ENCODE data around the gene FAP.

- no peak for TF ChIP-seq TAF1 (IDR thresholded peaks at IDR 0.05; ENCODE audit: borderline replicate concordance, insufficient read depth, low read length)
- TF ChIP-seq, protein P1, sequence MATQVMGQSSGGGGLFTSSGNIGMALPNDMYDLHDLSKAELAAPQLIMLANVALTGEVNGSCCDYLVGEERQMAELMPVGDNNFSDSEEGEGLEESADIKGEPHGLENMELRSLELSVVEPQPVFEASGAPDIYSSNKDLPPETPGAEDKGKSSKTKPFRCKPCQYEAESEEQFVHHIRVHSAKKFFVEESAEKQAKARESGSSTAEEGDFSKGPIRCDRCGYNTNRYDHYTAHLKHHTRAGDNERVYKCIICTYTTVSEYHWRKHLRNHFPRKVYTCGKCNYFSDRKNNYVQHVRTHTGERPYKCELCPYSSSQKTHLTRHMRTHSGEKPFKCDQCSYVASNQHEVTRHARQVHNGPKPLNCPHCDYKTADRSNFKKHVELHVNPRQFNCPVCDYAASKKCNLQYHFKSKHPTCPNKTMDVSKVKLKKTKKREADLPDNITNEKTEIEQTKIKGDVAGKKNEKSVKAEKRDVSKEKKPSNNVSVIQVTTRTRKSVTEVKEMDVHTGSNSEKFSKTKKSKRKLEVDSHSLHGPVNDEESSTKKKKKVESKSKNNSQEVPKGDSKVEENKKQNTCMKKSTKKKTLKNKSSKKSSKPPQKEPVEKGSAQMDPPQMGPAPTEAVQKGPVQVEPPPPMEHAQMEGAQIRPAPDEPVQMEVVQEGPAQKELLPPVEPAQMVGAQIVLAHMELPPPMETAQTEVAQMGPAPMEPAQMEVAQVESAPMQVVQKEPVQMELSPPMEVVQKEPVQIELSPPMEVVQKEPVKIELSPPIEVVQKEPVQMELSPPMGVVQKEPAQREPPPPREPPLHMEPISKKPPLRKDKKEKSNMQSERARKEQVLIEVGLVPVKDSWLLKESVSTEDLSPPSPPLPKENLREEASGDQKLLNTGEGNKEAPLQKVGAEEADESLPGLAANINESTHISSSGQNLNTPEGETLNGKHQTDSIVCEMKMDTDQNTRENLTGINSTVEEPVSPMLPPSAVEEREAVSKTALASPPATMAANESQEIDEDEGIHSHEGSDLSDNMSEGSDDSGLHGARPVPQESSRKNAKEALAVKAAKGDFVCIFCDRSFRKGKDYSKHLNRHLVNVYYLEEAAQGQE (IDR thresholded peaks at IDR 0.05; ENCODE audit: insufficient read depth in 1 of 2, low read depth in 2 of 2, low read length in 2 of 2): no peak
- no peak for TF ChIP-seq POLR2AphosphoS5 (IDR thresholded peaks at IDR 0.05; ENCODE audit: low read depth, low read length)
Measured at GRCh38 chr2:162143969-162144368, 99.3 kb downstream of the FAP start.
